GM18873 (cell line): ENCODE measurements around the gene ATE1.
"Not testable (repeated sequence)": the region's sequence is repeated elsewhere in the genome, so short reads cannot be mapped to it uniquely, and the experiment has no call there.

ENCODE experiments used
- ATAC-seq: cut with Tn5 transposase; IDR thresholded peaks from one replicate; pipeline ENCODE4 v1.9.1; 2021; ENCODE audit warnings: mild to moderate bottlenecking, moderate library complexity, moderate number of reproducible peaks; ENCODE audit not compliant: unreplicated experiment, low FRiP score

The ATE1 gene

DNA sequence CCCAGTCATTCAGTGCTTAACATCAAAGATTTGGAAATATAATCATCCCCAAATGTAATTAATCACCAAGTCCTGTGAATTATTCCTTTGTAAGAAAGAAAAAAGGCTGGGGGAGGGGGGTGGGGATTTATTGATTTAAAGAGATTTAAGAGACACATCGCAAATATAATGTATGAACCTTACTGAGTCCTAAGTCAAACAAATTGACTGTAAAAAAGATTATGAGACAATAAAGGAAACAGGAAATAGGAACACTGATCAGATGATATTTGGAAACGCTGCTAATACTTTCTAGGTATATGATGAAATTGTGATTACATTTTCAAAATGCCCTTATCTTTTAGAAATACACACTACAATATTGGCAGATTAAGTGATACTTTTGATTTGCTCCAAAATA, 92.5 kb downstream of the ATE1 start:
- no peak for ATAC-seq

- no peak for ATAC-seq
These were observed 93.1 kb downstream of the ATE1 start for GRCh38 chr10:121834757-121835156.

- no peak for ATAC-seq
These were observed 94.4 kb downstream of the ATE1 start for GRCh38 chr10:121833387-121833786.

DNA sequence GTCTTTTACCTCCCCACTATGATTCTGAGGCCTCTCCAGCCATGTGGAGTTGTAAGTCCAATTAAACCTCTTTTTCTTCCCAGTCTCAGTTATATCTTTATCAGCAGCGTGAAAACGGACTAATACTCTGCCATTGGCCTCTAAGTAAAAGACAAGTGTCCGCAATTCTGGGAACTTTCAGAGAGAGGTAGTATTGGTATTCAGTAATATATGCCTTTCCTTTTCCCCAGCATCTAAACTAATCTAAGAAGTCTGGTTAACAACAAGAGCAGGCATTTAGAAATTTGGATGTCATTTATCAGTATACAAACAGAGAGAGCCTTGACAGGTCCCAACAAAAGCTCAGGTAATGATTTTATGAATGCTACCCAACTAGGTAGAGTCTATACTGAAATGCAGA, 95.2 kb downstream of the ATE1 start:
- ATAC-seq, result no peak

DNA sequence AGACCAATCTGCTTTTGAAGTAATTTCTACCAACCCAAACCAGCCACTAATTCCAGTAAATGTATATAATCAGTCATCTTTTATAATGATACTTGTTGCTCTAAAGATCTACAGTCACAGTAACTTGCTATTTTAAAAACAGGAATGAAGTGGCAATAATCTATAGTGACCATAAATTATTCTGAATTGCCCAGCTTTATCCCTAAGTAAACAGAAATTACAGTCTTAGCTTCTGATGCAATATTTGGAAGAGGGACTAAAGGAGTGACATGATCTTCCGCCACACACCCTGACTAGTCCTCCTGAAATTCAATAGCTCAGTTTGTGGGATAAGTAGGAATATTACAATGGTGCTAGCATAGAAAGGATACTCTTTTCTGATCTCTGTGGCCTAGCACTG, 96.1 kb downstream of the ATE1 start:
- ATAC-seq, result no peak

- no peak for ATAC-seq
These were observed 96.6 kb downstream of the ATE1 start for GRCh38 chr10:121831237-121831636.

DNA sequence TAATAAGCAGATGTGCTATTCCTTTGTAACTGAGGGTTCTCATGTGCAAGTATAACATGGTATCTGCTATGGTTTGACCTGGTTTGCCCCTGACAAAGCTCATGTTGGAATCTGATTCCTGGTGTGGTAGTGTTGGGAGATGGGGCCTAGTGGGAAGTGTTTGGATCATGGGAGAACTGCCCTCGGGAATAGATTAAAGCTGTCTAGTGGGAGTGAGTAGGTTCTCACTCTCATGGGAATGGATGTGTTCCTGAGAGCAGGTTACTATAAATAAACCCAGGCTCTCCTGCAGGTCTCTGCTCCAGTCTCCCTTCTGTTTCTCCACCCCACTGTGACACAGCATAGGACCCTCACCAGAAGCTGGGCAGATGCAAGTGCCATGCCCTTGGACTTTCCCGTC, 97.7 kb downstream of the ATE1 start:
- ATAC-seq, result no peak

DNA sequence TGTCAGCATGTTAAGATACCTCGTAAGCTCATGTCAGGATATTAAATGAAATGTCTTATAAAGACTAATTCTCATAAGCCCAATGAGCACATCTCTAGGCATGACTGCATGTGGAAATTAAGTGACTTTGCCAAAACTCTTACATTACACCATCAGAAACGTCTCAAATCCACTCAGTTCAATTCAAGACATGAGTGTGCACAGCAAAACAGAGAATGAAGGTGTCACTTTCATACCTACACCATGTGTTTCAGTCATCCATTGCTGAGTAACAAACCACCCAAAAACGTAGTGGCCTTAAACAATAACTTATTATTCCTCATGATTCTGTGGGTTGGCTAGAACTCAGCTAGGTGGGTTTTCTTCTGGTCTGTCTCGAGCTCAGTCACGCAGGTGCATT, 99.8 kb downstream of the ATE1 start:
- ATAC-seq, result no peak

GRCh38 chr10:121826773-121827172, 101.1 kb downstream of the ATE1 start:
- not testable (repeated sequence) for ATAC-seq

DNA sequence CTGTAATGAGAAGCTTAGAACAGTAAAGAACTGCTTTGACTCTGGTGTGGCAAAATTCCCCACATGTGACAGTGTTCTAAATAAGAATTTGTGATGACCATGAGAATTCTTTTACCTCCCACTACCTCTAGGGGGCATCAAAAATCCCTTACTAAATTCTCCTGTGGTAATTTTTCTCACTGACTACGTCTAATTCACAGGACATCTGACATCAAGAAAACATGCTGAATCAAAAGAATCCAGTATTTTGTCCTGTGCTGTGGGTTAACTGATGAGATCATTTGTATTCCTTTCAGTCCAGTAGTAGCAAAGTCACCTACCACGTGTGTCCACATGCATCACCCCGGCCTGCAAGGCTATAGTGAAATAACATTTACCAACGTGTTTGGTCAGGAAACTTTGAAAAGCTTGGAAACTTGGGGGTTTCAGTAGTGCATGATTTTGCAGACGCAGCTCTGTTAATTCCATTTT, 103.8 kb downstream of the ATE1 start:
- ATAC-seq, result no peak

DNA sequence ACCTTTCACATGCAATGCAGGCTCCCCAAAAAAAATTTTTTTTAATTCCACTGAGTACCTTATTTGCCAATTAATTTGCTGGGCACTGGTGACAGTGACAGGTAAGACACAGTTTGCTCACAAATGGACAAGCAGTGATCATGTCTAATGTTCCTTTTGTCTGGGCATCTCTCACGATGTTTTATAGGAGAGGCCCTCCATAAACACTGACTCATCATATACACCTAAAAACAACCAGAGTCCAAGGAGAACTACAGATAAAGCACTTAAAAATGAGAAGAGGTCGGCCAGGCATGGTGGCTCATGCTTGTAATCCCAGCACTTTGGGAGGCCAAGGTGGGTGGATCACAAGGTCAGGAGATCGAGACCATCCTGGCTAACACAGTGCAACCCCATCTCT, 105.1 kb downstream of the ATE1 start:
- no peak for ATAC-seq

DNA sequence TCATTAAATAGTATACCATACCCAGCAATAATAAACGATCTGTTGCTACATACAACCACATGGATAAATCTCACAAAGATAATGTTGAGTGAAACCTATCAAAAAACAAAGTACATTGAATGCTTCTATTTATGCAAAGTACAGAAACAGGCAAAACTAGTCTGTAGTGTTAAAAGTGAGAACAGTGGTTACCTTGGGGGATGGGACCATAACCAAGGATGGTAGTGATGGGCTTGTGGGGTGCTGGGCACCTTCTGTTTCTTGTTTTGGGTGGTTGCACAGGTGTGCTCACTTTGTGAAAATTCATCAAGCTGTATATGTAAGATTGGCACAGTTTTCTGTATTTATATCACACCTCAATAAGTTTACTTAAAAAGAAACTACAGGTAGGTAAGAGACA, 105.7 kb downstream of the ATE1 start:
- ATAC-seq, result no peak

- ATAC-seq, result no peak
These were observed 108.8 kb downstream of the ATE1 start for GRCh38 chr10:121819049-121819448.

DNA sequence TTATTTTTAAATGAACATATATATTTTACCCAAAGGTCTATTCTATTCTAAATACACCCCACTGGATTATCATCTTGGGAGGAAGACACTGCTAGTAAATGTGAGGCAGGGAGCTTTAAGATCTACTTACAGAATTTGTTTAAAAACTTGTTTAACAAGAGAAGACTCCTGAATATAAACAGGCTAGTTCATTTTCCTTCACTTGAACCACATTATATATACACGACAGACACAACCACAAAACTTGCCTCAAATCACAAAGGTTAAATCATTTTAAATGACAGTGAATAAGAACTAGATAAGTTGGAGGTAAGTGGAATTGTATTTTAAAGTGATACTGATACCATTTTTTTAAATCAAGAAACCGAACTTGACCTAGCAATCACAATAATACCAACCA, 109.2 kb downstream of the ATE1 start:
- no peak for ATAC-seq

- no peak for ATAC-seq
These were observed 111.6 kb downstream of the ATE1 start for GRCh38 chr10:121816197-121816596.

GRCh38 chr10:121813857-121814256, 114.0 kb downstream of the ATE1 start:
- ATAC-seq, result no peak

DNA sequence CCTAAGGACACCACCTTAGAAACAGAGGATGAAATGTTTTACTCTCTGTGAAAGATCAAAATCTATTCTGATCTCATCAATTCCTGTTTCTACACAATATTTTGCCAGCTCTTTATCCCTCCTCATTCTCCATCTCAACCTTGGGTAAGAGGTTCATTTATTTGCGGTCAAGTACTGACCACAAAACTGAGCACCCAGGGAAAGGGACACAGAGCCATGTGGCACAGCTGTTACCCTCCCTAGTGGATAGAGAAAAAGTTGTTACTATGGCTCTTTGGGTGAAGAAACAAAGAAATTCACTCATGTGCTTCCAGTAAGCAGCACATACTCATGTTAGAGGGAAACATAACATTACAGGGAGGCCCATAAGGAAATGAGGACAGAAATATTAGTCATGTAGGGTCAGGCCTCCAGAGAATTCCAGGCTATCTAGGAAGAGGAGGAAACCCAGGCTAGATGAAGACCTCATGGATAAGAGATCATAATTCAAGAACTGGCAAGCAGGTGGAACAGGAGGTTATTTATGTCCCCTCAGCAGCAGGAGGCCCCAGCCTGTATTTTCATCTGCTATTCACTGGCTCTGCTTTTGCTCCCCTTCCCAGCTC, 114.5 kb downstream of the ATE1 start:
- ATAC-seq, result no peak

GRCh38 chr10:121812031-121812430, 115.8 kb downstream of the ATE1 start:
- ATAC-seq, result no peak

- no peak for ATAC-seq
These were observed 116.4 kb downstream of the ATE1 start for GRCh38 chr10:121811386-121811785.

DNA sequence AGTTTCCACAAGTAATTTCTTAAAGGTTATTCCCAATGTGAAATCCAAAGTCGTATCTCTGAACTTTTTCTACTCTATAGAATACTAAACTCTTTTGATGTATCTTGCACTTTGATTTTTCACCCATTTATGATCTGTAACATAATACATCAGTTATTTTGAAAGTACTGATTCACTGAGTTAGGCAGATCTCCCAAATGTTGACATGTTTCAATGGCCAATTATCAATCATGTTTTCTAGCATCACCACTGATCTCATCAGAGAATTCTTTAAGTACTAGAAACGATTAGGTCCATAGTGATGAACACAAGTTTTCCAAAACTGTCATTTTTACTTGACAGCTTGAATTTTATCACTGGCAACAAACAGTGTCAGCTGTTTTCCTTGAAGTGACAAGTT, 119.0 kb downstream of the ATE1 start:
- no peak for ATAC-seq

- ATAC-seq, result no peak
These were observed 123.4 kb downstream of the ATE1 start for GRCh38 chr10:121804460-121804859.

- no peak for ATAC-seq
These were observed 124.2 kb downstream of the ATE1 start for GRCh38 chr10:121803611-121804010.

DNA sequence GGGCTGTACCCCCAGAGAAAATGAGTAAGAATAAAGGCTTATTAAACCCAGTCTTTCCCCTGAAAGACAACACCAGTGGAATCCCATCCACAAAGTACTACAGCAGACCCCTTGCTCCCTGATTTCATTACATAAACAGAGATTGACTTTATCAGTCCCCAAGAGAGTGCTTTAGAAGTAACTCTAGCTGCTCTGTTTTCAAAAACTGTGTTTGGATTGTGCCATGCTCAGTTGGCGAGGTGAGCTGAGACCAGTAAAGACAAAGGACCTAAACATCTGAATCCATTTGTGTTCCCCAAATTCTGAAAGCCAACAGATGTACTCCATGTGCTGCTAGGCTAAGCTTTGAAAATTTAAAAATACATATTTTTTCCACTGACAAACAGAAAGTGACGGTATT, 127.0 kb downstream of the ATE1 start:
- no peak for ATAC-seq
